Hepatocyte (in vitro differentiated cells): ENCODE data around the gene KHK.

ENCODE experiments used
- EZH2 ChIP-seq: fragments of 200-600 bp; sonication (generic); IDR thresholded peaks from 2 replicates; pipeline ENCODE4 v1.6.1; 2016; ENCODE audit warnings: antibody characterized with exemption, mild to moderate bottlenecking, borderline replicate concordance
- TF ChIP-seq, protein P1 (sequence below): fragments of 200-600 bp; sonication (generic); IDR thresholded peaks from 2 replicates; pipeline ENCODE4 v1.5.1; 2016; ENCODE audit warnings: antibody characterized with exemption, mild to moderate bottlenecking; ENCODE audit not compliant: poor library complexity

DNA sequence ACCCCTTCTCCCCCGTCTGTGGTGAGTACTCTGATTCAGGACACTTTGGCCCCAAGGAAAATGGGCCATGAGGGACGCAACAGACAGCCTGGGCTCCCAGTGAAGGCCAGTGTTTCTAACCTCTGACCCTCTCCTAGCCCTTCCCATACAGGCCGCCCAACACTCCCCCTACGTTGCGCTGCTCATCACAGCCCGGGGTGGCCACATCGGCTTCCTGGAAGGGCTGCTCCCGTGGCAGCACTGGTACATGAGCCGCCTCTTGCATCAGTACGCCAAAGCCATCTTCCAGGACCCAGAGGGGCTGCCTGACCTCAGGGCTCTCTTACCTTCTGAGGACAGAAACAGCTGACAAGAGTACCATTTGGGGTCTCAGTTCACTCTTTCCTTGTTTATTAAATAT is 43.8 kb downstream of the KHK start:
- TF ChIP-seq EZH2: no peak
- TF ChIP-seq, protein P1, sequence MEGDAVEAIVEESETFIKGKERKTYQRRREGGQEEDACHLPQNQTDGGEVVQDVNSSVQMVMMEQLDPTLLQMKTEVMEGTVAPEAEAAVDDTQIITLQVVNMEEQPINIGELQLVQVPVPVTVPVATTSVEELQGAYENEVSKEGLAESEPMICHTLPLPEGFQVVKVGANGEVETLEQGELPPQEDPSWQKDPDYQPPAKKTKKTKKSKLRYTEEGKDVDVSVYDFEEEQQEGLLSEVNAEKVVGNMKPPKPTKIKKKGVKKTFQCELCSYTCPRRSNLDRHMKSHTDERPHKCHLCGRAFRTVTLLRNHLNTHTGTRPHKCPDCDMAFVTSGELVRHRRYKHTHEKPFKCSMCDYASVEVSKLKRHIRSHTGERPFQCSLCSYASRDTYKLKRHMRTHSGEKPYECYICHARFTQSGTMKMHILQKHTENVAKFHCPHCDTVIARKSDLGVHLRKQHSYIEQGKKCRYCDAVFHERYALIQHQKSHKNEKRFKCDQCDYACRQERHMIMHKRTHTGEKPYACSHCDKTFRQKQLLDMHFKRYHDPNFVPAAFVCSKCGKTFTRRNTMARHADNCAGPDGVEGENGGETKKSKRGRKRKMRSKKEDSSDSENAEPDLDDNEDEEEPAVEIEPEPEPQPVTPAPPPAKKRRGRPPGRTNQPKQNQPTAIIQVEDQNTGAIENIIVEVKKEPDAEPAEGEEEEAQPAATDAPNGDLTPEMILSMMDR: no peak
